Natural killer cell (primary cell): ENCODE measurements around the gene MAPK8IP3. TPM values are rescaled to one million over a fixed set of nuclear protein-coding genes. Genes with fewer than 3 reads are reported as not detected.

ENCODE experiments used
- ATAC-seq, 3 donors: fragments of 150-1000 bp in 2 of 3; fragments of 200-7000 bp in 1 of 3; cut with Tn5 transposase; 1 replicate in 1 of 3; 2 replicates in 2 of 3; pipeline ENCODE4 v1.10.0; 2021; ENCODE audit warnings: mild to moderate bottlenecking in 2 of 3, moderate library complexity in 2 of 3
- DNase-seq, 2 donors: peaks; one replicate each; pipeline versions ENCODE4 v3.0.0 to v3.0.0-alpha.2; 2013 to 2021; ENCODE audit warnings: mixed read lengths in 1 of 2
- H3K27ac ChIP-seq: one replicate; pipeline ENCODE4 v1.5.1; 2013; ENCODE audit warnings: mild to moderate bottlenecking, low read length
- H3K27me3 ChIP-seq: one replicate; pipeline ENCODE4 v1.6.1; 2013; ENCODE audit warnings: low read length; ENCODE audit not compliant: control insufficient read depth, insufficient read depth
- H3K36me3 ChIP-seq: one replicate; pipeline ENCODE4 v1.6.1; 2013; ENCODE audit warnings: low read length; ENCODE audit not compliant: control insufficient read depth, insufficient read depth
- H3K4me1 ChIP-seq: one replicate; pipeline ENCODE4 v1.6.1; 2013; ENCODE audit warnings: low read length; ENCODE audit not compliant: control insufficient read depth, insufficient read depth
- H3K4me3 ChIP-seq: one replicate; pipeline ENCODE4 v1.5.1; 2013; ENCODE audit warnings: low read length
- H3K9me3 ChIP-seq: one replicate; pipeline ENCODE4 v1.6.1; 2013; ENCODE audit warnings: low read length; ENCODE audit not compliant: control insufficient read depth, insufficient read depth
- H3K27ac Mint-ChIP-seq, 2 donors: one replicate each; pipeline ENCODE4 v1.8.0; 2022; ENCODE audit warnings: mild to moderate bottlenecking in 2 of 2, mixed read lengths in 2 of 2, moderate library complexity in 1 of 2
- H3K27me3 Mint-ChIP-seq, 2 donors: one replicate each; pipeline ENCODE4 v1.8.0; 2022; ENCODE audit warnings: low read depth in 2 of 2, mixed read lengths in 2 of 2
- H3K36me3 Mint-ChIP-seq: one replicate; pipeline ENCODE4 v1.8.0; 2022; ENCODE audit warnings: mixed read lengths
- H3K4me1 Mint-ChIP-seq, 2 donors: one replicate each; pipeline ENCODE4 v1.8.0; 2022; ENCODE audit warnings: mixed read lengths in 2 of 2
- H3K4me3 Mint-ChIP-seq: one replicate; pipeline ENCODE4 v1.8.0; 2022; ENCODE audit warnings: mild to moderate bottlenecking, moderate library complexity, mixed read lengths
- H3K9me3 Mint-ChIP-seq, 2 donors: one replicate each; pipeline ENCODE4 v1.8.0; 2022; ENCODE audit warnings: mixed read lengths in 2 of 2
- WGBS: methylation state at CpG from one replicate; pipeline ENCODE4 v1.1.7; 2013; ENCODE audit warnings: missing lambda C conversion rate; ENCODE audit not compliant: insufficient coverage; 5-methylcytosine and 5-hydroxymethylcytosine counted together
- intact Hi-C: fragments of 100-400 bp; cut with micrococcal nuclease; formaldehyde crosslinking; loops from one replicate; pipeline ENCODE4 v1.14.2; 2022
- total RNA-seq, 4 donors: library from RNA; stranded (reverse); fragments of 120-200 nt in 1 of 4; gene quantifications; one replicate each; pipeline versions ENCODE4 v1.2.3 to v1.2.4, GENCODE V29; 2013 to 2022
- TF ChIP-seq, protein P1 (sequence below): fragments of 200-600 bp; IDR thresholded peaks from one replicate; pipeline ENCODE4 v1.8.0; 2022; ENCODE audit warnings: antibody characterized with exemption

MAPK8IP3 gene
- total RNA-seq, 3 donors from 2014 or later (not counting 1 experiment from before 2014, with no cell fraction given): 272 to 291 (median 285) TPM

DNA sequence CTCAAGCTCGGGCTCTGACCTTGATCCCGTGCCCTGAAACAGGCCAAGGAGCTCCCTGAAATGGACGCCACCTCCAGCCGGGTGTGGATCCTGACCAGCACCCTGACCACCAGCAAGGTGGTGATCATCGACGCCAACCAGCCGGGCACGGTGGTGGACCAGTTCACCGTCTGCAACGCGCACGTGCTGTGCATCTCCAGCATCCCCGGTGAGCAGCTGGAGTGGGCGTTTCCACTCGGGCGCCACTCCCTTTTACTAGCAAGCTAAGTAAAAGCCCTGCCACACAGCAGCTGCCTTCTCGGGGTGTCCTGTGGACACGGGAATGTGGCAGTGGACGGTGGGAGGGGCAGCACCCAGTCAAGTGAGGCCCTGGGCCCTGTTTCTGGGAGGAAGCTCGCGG, 59.0 kb downstream of the MAPK8IP3 start:
- H3K27ac Mint-ChIP-seq: no peak overlapping the region
- no peak overlapping the region for H3K4me3 Mint-ChIP-seq
- no peaks in the 10 kb centered on the region for H3K9me3 Mint-ChIP-seq
- TF ChIP-seq, protein P1, sequence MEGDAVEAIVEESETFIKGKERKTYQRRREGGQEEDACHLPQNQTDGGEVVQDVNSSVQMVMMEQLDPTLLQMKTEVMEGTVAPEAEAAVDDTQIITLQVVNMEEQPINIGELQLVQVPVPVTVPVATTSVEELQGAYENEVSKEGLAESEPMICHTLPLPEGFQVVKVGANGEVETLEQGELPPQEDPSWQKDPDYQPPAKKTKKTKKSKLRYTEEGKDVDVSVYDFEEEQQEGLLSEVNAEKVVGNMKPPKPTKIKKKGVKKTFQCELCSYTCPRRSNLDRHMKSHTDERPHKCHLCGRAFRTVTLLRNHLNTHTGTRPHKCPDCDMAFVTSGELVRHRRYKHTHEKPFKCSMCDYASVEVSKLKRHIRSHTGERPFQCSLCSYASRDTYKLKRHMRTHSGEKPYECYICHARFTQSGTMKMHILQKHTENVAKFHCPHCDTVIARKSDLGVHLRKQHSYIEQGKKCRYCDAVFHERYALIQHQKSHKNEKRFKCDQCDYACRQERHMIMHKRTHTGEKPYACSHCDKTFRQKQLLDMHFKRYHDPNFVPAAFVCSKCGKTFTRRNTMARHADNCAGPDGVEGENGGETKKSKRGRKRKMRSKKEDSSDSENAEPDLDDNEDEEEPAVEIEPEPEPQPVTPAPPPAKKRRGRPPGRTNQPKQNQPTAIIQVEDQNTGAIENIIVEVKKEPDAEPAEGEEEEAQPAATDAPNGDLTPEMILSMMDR: no peak
- ATAC-seq: no peak
- intact Hi-C loops: no loop called here
- H3K27me3 ChIP-seq: no peaks in the 10 kb centered on the region
- peaks cover 63% of the 10 kb centered on the region for H3K36me3 ChIP-seq
- H3K4me1 Mint-ChIP-seq: peaks cover 0 to 2% of the 10 kb centered on the region in 2 donors
- no peak overlapping the region for H3K27ac ChIP-seq
- H3K36me3 Mint-ChIP-seq: peaks cover 7% of the 10 kb centered on the region
- peaks cover 10% of the 10 kb centered on the region for H3K4me1 ChIP-seq
- no peak overlapping the region for H3K4me3 ChIP-seq
- no peaks in the 10 kb centered on the region for H3K9me3 ChIP-seq
- DNase-seq: no peak
- 92% methylated on average over 19 of the region's 21 CpGs for WGBS
- H3K27me3 Mint-ChIP-seq: no peaks in the 10 kb centered on the region

DNA sequence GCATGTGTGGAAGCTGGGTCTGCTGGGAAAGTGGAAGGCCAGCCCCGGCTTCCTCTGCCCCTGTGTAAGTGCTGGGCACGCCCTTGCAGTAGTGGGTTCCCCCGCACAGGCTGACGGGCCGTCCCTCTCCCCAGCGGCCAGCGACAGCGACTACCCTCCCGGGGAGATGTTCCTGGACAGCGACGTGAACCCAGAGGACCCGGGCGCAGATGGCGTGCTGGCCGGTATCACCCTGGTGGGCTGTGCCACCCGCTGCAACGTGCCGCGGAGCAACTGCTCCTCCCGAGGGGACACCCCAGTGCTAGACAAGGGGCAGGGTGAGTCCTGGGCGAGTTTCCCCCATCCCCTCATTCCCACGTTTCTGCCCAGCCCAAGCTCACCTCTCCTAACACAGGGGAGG, 59.8 kb downstream of the MAPK8IP3 start:
- Mint-ChIP-seq H3K36me3 (peaks cover 7% of the 10 kb centered on the region), H3K27ac (peak overlapping the region in 1 of 2 donors; percentile 36), H3K27me3 (no peaks in the 10 kb centered on the region), H3K9me3 (no peaks in the 10 kb centered on the region), H3K4me1 (peaks cover 0 to 8% of the 10 kb centered on the region in 2 donors), H3K4me3 (no peak overlapping the region)
- intact Hi-C loops: no loop called here
- ATAC-seq: no peak
- no peaks in the 10 kb centered on the region for H3K27me3 ChIP-seq
- no peak overlapping the region for H3K4me3 ChIP-seq
- no peak for DNase-seq
- peaks cover 19% of the 10 kb centered on the region for H3K4me1 ChIP-seq
- TF ChIP-seq, protein P1: no peak
- WGBS: 88% methylated on average over 22 of the region's 22 CpGs
- H3K27ac ChIP-seq: no peak overlapping the region
- H3K9me3 ChIP-seq: no peaks in the 10 kb centered on the region
- H3K36me3 ChIP-seq: peaks cover 55% of the 10 kb centered on the region

DNA sequence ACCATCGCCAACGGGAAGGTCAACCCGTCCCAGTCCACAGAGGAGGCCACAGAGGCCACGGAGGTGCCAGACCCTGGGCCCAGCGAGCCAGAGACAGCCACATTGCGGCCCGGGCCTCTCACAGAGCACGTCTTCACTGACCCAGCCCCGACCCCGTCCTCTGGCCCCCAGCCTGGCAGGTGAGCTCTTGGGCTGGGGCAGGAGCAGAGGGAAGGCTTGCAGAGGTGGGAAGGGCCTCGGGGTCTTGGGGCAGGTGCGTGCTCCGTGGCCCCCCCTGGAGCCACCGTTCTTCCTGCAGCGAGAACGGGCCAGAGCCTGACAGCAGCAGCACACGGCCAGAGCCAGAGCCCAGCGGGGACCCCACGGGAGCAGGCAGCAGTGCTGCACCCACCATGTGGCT, 60.2 kb downstream of the MAPK8IP3 start:
- Mint-ChIP-seq H3K9me3 (no peaks in the 10 kb centered on the region), H3K4me3 (no peak overlapping the region), H3K4me1 (peaks cover 0 to 8% of the 10 kb centered on the region in 2 donors), H3K36me3 (peaks cover 3% of the 10 kb centered on the region), H3K27me3 (no peaks in the 10 kb centered on the region), H3K27ac (peak overlapping the region in 1 of 2 donors; percentile 36)
- peaks cover 53% of the 10 kb centered on the region for H3K36me3 ChIP-seq
- intact Hi-C loops: no loop called here
- no peak overlapping the region for H3K4me3 ChIP-seq
- peaks cover 20% of the 10 kb centered on the region for H3K4me1 ChIP-seq
- no peak for ATAC-seq
- TF ChIP-seq, protein P1: no peak
- no peak overlapping the region for H3K27ac ChIP-seq
- no peaks in the 10 kb centered on the region for H3K27me3 ChIP-seq
- 94% methylated on average over 19 of the region's 19 CpGs for WGBS
- no peaks in the 10 kb centered on the region for H3K9me3 ChIP-seq
- no peak for DNase-seq

DNA sequence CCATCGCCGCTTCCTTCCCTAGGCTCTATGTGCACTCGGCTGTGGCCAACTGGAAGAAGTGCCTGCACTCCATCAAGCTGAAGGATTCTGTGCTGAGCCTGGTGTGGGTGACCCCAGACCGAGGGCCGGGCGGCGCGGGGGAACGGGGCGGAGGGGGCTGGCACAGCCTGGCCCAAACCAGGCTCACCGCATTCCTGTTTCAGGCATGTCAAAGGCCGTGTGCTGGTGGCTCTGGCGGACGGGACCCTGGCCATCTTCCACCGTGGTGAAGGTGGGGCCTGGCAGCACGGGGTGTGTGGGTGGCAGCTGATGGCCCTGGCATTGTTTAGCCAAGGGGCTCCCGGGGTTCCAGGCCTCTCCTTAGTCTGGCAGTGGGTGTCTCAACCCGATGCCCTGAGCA, 60.7 kb downstream of the MAPK8IP3 start:
- WGBS: 96% methylated on average over 18 of the region's 18 CpGs
- Histone ChIP-seq H3K9me3 (no peaks in the 10 kb centered on the region), H3K4me1 (peaks cover 20% of the 10 kb centered on the region), H3K27ac (no peak overlapping the region), H3K4me3 (no peak overlapping the region), H3K27me3 (no peaks in the 10 kb centered on the region), H3K36me3 (peaks cover 53% of the 10 kb centered on the region)
- intact Hi-C loops: no loop called here
- Mint-ChIP-seq H3K36me3 (no peaks in the 10 kb centered on the region), H3K9me3 (no peaks in the 10 kb centered on the region), H3K4me3 (no peak overlapping the region), H3K27ac (no peak overlapping the region), H3K4me1 (peaks cover 2 to 10% of the 10 kb centered on the region in 2 donors), H3K27me3 (no peaks in the 10 kb centered on the region)
- TF ChIP-seq, protein P1: no peak
- ATAC-seq (no peak), DNase-seq (no peak)
